Body of pancreas (tissue), 4 donors: Measurements from ENCODE around the gene PLCG2.

Experiments used
- POLR2A ChIP-seq, 3 donors: fragments of 450-650 bp; IDR thresholded peaks; one replicate each; pipeline ENCODE4 v1.6.1; 2016; ENCODE audit warnings: antibody characterized with exemption in 3 of 3, mild to moderate bottlenecking in 2 of 3
- TF ChIP-seq, protein P1 (sequence below), 7 experiments: fragments of 450-650 bp in 4 of 7; fragments of 200-600 bp in 3 of 7; sonication (generic) in 3 of 7; IDR thresholded peaks; one replicate each; pipeline ENCODE4 v1.5.1; 2016 to 2019; ENCODE audit warnings: antibody characterized with exemption in 7 of 7

GRCh38 chr16:81787659-81788058 lies 8.6 kb downstream of the PLCG2 start:
- TF ChIP-seq, protein P1, sequence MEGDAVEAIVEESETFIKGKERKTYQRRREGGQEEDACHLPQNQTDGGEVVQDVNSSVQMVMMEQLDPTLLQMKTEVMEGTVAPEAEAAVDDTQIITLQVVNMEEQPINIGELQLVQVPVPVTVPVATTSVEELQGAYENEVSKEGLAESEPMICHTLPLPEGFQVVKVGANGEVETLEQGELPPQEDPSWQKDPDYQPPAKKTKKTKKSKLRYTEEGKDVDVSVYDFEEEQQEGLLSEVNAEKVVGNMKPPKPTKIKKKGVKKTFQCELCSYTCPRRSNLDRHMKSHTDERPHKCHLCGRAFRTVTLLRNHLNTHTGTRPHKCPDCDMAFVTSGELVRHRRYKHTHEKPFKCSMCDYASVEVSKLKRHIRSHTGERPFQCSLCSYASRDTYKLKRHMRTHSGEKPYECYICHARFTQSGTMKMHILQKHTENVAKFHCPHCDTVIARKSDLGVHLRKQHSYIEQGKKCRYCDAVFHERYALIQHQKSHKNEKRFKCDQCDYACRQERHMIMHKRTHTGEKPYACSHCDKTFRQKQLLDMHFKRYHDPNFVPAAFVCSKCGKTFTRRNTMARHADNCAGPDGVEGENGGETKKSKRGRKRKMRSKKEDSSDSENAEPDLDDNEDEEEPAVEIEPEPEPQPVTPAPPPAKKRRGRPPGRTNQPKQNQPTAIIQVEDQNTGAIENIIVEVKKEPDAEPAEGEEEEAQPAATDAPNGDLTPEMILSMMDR (IDR thresholded peaks at IDR 0.05) = no peak
- no peak for TF ChIP-seq POLR2A (IDR thresholded peaks at IDR 0.05)
